Fibroblast of the aortic adventitia (primary cell): ENCODE measurements around the gene CCDC141. TPM values are rescaled to one million over a fixed set of nuclear protein-coding genes. Genes with fewer than 3 reads are reported as not detected.
"Not testable (repeated sequence)": the region's sequence is repeated elsewhere in the genome, so short reads cannot be mapped to it uniquely, and the experiment has no call there.

Experiments used
- DNase-seq: peaks from one replicate; pipeline ENCODE4 v3.0.0-alpha.2; 2010; ENCODE audit warnings: low read depth
- H3K4me3 ChIP-seq: 2 replicates; pipeline ENCODE4 v1.5.1; 2011; ENCODE audit warnings: low read depth, mild to moderate bottlenecking, control low read depth, low read length, moderate library complexity
- total RNA-seq: library from RNA; depleted of rRNA; stranded (reverse); fragments of >200 nt; gene quantifications from 2 replicates; pipeline ENCODE4 v1.2.3, GENCODE V29; 2012; ENCODE audit warnings: low replicate concordance
- TF ChIP-seq, protein P1 (sequence below): IDR thresholded peaks from 2 replicates; pipeline ENCODE4 v1.5.1; 2011; ENCODE audit warnings: mild to moderate bottlenecking, low read length, control low read depth, inconsistent platforms; ENCODE audit not compliant: insufficient read depth

The CCDC141 gene, protein sequence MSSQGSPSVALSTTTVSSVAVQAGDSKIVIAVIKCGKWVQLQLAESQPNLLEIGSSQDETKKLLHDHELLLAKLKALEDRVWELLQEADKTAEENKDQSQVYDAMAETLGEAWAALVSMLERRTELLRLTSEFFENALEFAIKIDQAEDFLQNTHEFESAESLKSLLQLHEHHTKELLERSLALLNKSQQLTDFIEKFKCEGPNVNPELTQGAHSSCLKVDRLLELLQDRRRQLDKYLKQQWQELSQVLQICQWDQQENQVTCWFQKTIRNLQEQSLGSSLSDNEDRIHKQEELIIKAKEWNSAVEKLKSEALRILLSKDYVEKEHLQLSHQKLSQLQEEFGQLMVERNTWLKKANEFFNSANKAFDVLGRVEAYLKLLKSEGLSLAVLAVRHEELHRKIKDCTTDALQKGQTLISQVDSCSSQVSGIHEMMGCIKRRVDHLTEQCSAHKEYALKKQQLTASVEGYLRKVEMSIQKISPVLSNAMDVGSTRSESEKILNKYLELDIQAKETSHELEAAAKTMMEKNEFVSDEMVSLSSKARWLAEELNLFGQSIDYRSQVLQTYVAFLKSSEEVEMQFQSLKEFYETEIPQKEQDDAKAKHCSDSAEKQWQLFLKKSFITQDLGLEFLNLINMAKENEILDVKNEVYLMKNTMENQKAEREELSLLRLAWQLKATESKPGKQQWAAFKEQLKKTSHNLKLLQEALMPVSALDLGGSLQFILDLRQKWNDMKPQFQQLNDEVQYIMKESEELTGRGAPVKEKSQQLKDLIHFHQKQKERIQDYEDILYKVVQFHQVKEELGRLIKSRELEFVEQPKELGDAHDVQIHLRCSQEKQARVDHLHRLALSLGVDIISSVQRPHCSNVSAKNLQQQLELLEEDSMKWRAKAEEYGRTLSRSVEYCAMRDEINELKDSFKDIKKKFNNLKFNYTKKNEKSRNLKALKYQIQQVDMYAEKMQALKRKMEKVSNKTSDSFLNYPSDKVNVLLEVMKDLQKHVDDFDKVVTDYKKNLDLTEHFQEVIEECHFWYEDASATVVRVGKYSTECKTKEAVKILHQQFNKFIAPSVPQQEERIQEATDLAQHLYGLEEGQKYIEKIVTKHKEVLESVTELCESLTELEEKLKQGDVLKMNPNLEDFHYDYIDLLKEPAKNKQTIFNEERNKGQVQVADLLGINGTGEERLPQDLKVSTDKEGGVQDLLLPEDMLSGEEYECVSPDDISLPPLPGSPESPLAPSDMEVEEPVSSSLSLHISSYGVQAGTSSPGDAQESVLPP (N-terminal part only)
- 1.8 and 2.7 TPM in 2 replicates for total RNA-seq

- peak; percentile 22 for DNase-seq
- H3K4me3 ChIP-seq, result no peak within 1 kb of the TSS
- TF ChIP-seq, protein P1, sequence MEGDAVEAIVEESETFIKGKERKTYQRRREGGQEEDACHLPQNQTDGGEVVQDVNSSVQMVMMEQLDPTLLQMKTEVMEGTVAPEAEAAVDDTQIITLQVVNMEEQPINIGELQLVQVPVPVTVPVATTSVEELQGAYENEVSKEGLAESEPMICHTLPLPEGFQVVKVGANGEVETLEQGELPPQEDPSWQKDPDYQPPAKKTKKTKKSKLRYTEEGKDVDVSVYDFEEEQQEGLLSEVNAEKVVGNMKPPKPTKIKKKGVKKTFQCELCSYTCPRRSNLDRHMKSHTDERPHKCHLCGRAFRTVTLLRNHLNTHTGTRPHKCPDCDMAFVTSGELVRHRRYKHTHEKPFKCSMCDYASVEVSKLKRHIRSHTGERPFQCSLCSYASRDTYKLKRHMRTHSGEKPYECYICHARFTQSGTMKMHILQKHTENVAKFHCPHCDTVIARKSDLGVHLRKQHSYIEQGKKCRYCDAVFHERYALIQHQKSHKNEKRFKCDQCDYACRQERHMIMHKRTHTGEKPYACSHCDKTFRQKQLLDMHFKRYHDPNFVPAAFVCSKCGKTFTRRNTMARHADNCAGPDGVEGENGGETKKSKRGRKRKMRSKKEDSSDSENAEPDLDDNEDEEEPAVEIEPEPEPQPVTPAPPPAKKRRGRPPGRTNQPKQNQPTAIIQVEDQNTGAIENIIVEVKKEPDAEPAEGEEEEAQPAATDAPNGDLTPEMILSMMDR, result no peak
Measured at GRCh38 chr2:179049546-179050311, at the start of gene CCDC141. CCDC141 (minus strand) TSS chr2:179050137; CDS start chr2:179049941, 196 bp downstream.

- DNase-seq, result no peak
- no peak overlapping the region for H3K4me3 ChIP-seq
- TF ChIP-seq, protein P1, result no peak
Measured at GRCh38 chr2:179098080-179098689, 48.2 kb upstream of the CCDC141 start.

GRCh38 chr2:179097131-179097530 lies 47.2 kb upstream of the CCDC141 start:
- DNase-seq, result no peak
- TF ChIP-seq, protein P1, result no peak
- no peak overlapping the region for H3K4me3 ChIP-seq

DNA sequence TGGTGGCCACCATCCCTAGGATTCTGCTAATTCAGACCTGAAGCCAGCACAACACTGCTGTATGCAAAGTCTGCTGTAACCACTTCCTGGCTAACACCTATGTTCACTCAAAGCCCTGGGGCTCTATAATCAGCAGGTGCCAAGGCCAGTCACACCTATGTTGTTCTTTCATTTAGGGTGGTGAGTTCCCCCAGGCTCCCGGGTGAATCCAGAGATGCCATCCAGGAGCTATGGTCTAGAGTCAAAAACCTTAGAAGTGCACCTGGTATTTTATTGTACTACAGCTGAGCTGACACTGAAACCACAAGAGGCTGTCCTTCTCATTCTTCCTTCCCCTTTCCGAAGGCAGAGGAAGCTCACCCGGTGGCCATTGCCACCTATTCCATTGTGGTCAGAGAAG lies 46.2 kb upstream of the CCDC141 start:
- H3K4me3 ChIP-seq, result no peak overlapping the region
- TF ChIP-seq, protein P1, result no peak
- no peak for DNase-seq

DNA sequence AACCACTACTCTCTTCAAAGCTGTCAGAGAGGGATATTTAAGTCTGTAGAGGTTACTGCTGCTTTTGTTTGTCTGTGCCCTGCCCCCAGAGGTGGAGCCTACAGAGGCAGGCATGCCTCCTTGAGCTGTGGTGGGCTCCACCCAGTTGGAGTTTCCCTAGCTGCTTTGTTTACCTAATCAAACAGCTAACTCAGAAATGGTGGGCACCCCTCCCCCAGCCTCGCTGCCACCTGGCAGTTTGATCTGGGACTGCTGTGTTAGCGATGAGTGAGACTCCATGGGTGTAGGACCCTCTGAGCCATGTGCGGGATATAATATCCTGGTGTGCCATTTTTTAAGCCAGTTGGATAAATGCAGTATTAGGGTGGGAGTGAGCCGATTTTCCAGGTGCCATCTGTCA lies 43.0 kb upstream of the CCDC141 start:
- DNase-seq, H3K4me3 ChIP-seq: not testable (repeated sequence)

- TF ChIP-seq, protein P1, result no peak
- DNase-seq, result no peak
- no peak overlapping the region for H3K4me3 ChIP-seq
Measured at GRCh38 chr2:179082697-179083096, 32.8 kb upstream of the CCDC141 start.
